Measurements from ENCODE around the gene ATP5PF. TPM values are rescaled to one million over a fixed set of nuclear protein-coding genes. Genes with fewer than 3 reads are reported as not detected.

The ATP5PF gene
- total and polyA plus RNA-seq, 2 of the 4 experiments (the other 2 are of a cell fraction), result 76.0 to 190 TPM

GRCh38 chr21:25757531-25757930 is 22.8 kb upstream of the ATP5PF start:
- Histone ChIP-seq H2AFZ (replicated peaks; ENCODE audit: low read length, poor library complexity) (no peak overlapping the region), H3K56ac (ENCODE audit: extremely low read depth, insufficient read depth, low read length) (no peak overlapping the region), H4K20me1 (ENCODE audit: insufficient read depth, low read length) (no peaks in the 10 kb centered on the region), H3K4me3 (ENCODE audit: insufficient read depth, low read depth, low read length) (no peak overlapping the region), H3K79me1 (ENCODE audit: low read depth in 1 of 2, low read length in 2 of 2) (0 out of 4 replicates have a peak, but pooled peaks cover 3 to 4% of the 10 kb centered on the region in 2 experiments), H2BK20ac (ENCODE audit: low read depth, low read length) (no peak overlapping the region), H3K4ac (ENCODE audit: low read depth, low read length) (no peak overlapping the region), H2AK5ac (ENCODE audit: low read depth, low read length) (no peak overlapping the region), H3K4me2 (ENCODE audit: low read depth, low read length) (no peak overlapping the region), H3K27me3 (ENCODE audit: control insufficient read depth, insufficient read depth, low read length) (no peaks in the 10 kb centered on the region), H2BK120ac (ENCODE audit: low read depth, low read length) (no peak overlapping the region), H2BK15ac (ENCODE audit: low read depth, low read length) (no peak overlapping the region), H3K23ac (ENCODE audit: low read depth, low read length) (no peak overlapping the region), H3K9ac (ENCODE audit: low read depth, low read length) (no peak overlapping the region), H3K9me1 (ENCODE audit: insufficient read depth, low read length) (no peaks in the 10 kb centered on the region; the same call in 1 of the 2 replicates), H3K27ac (ENCODE audit: insufficient read depth, low read length) (no peak overlapping the region), H4K8ac (ENCODE audit: low read depth in 2 of 2, low read length in 2 of 2) (no peak overlapping the region), H2AK9ac (replicated peaks; ENCODE audit: low read depth, low read length, poor library complexity) (no peak overlapping the region), H3K4me1 (ENCODE audit: control insufficient read depth, insufficient read depth, low read length) (peaks cover 5% of the 10 kb centered on the region), H3K14ac (replicated peaks; ENCODE audit: low read depth, low read length) (no peak overlapping the region), H2BK5ac (ENCODE audit: low read depth, low read length, poor library complexity, severe bottlenecking) (no peak overlapping the region), H4K91ac (ENCODE audit: insufficient read depth, low read depth, low read length) (no peak overlapping the region), H3K9me3 (ENCODE audit: control insufficient read depth, insufficient read depth, low read length) (no peaks in the 10 kb centered on the region), H4K5ac (ENCODE audit: low read depth, low read length) (no peak overlapping the region), H3K36me3 (ENCODE audit: control insufficient read depth, insufficient read depth, low read length) (peaks cover 11% of the 10 kb centered on the region; the same call in 1 of the 2 replicates), H3K18ac (ENCODE audit: low read depth, low read length) (no peak overlapping the region)
- DNase-seq, result no peak
- dilution Hi-C loops (cut with HindIII; ENCODE audit: low sequenced_read_pairs, unreplicated experiment), result no loop called here
- ChIA-PET CTCF (no interaction called here), POLR2A (ENCODE audit: unreplicated experiment) (no interaction called here)
- ATAC-seq (ENCODE audit: low read depth), result no peak
- TF ChIP-seq USF2 (IDR thresholded peaks at IDR 0.05; ENCODE audit: low read depth, low read length) (no peak), MAZ (IDR thresholded peaks at IDR 0.05; ENCODE audit: borderline replicate concordance, low read depth, low read length) (no peak), SMC3 (IDR thresholded peaks at IDR 0.05; ENCODE audit: low read depth, low read length) (no peak), ELK1 (IDR thresholded peaks at IDR 0.05; ENCODE audit: borderline replicate concordance, low read depth, low read length) (no peak), MXI1 (IDR thresholded peaks at IDR 0.05; ENCODE audit: borderline replicate concordance, low read depth, low read length) (no peak), BHLHE40 (IDR thresholded peaks at IDR 0.05; ENCODE audit: low read depth, low read length) (no peak), NFE2L2 (IDR thresholded peaks at IDR 0.05; ENCODE audit: low read depth, low read length) (no peak), MAFK (IDR thresholded peaks at IDR 0.05; ENCODE audit: low read depth, low read length) (no peak), RCOR1 (IDR thresholded peaks at IDR 0.05; ENCODE audit: insufficient replicate concordance, low read length) (no peak), CEBPB (IDR thresholded peaks at IDR 0.05; ENCODE audit: low read depth, low read length) (no peak)
- in situ Hi-C loops (cut with MboI; ENCODE audit: low sequenced_read_pairs), result no loop called here
- no TSS peak for BruUV-seq (replicated peaks)
- intact Hi-C loops (cut with micrococcal nuclease), result no loop called here

Data from IMR-90 (cell line).